ENCODE data around the gene CACNA1S.

DNA sequence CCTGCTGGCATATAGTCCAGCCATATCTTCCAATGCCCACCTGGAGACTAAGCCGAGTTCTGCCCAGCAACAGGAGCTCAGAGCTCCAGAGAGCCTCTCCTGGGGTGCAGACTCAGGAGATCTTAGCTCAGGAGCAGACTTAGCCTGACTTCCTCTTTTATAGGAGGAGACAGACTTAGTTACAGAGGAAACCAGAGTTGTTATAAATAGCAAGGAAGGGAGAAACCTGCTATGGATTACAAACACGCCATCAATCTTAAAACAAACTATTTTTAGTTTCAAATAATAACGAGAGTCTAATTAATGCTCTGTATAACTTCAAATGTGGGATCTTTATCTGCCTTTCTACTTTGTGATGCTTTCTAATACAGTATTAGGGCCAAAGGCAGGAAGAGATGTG lies 85.4 kb downstream of the CACNA1S start:
- TF ChIP-seq FOXC1 (CRISPR knock-in tag; IDR thresholded peaks at IDR 0.05; ENCODE audit: borderline replicate concordance) (no peak), HDAC6 (IDR thresholded peaks at IDR 0.05; ENCODE audit: low read depth, low read length) (no peak), ZNF788 (CRISPR knock-in tag; IDR thresholded peaks at IDR 0.05; ENCODE audit: borderline replicate concordance) (no peak)
- TF ChIP-seq, protein P1, sequence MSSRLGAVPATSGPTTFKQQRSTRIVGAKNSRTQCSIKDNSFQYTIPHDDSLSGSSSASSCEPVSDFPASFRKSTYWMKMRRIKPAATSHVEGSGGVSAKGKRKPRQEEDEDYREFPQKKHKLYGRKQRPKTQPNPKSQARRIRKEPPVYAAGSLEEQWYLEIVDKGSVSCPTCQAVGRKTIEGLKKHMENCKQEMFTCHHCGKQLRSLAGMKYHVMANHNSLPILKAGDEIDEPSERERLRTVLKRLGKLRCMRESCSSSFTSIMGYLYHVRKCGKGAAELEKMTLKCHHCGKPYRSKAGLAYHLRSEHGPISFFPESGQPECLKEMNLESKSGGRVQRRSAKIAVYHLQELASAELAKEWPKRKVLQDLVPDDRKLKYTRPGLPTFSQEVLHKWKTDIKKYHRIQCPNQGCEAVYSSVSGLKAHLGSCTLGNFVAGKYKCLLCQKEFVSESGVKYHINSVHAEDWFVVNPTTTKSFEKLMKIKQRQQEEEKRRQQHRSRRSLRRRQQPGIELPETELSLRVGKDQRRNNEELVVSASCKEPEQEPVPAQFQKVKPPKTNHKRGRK (CRISPR knock-in tag; IDR thresholded peaks at IDR 0.05): no peak
